GM19238 (cell line): ENCODE results near the gene LINS1.

Experiments used
- DNase-seq: peaks from one replicate; pipeline ENCODE4 v3.0.0; 2011; ENCODE audit warnings: low spot score; ENCODE audit not compliant: insufficient read length

LINS1 gene

GRCh38 chr15:100558771-100559254 is 43.2 kb downstream of the LINS1 start:
- no peak for DNase-seq

GRCh38 chr15:100553468-100553867 is 48.5 kb downstream of the LINS1 start:
- DNase-seq, result no peak

- no peak for DNase-seq
Observed at GRCh38 chr15:100547961-100548360, 54.0 kb downstream of the LINS1 start.

GRCh38 chr15:100544946-100545345 is 57.0 kb downstream of the LINS1 start:
- no peak for DNase-seq

DNA sequence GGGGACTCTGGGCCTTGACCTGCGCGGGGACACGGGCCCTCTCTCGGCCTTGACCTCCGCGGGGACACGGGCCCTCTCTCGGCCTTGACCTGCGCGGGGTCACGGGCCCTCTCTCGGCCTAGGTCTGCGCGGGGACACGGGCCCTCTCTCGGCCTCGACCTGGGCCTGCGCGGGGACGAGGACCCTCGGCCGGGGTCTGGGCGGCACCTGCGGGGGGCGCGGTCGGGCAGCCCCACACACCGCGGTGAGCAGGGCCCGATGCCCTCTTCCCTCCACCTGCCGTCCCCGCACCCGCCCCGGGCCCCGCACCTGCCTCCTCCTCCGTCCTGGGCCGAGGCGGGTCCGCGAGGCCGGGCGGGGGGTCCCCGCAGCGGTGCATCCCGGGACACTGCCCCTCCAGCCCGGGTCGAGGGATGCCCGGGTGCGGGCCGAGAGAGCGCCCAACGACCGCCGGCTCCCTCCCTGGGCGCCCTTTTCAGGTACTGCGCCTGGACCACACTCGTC is 57.6 kb downstream of the LINS1 start:
- no peak for DNase-seq

DNA sequence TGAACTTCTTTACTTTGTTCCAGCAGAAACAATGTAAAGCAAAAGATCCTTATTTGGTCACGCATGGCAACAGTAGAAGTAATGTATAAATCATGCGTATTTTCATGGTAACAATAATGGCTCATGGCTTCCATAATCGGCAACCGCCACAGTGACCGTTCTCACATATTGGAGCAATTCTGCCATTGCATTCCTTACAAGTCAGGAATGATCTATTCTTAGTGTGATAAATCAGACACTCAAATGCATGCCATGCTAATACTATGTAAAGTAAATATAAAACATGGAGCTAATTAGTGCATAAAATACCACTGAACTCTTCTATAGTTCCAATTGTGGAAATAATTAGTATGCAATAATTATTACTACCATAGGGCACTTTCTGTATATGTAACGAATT is 59.7 kb downstream of the LINS1 start:
- no peak for DNase-seq

- no peak for DNase-seq
Observed at GRCh38 chr15:100537331-100537730, 64.7 kb downstream of the LINS1 start.

GRCh38 chr15:100536733-100537132 is 65.3 kb downstream of the LINS1 start:
- DNase-seq, result no peak

DNA sequence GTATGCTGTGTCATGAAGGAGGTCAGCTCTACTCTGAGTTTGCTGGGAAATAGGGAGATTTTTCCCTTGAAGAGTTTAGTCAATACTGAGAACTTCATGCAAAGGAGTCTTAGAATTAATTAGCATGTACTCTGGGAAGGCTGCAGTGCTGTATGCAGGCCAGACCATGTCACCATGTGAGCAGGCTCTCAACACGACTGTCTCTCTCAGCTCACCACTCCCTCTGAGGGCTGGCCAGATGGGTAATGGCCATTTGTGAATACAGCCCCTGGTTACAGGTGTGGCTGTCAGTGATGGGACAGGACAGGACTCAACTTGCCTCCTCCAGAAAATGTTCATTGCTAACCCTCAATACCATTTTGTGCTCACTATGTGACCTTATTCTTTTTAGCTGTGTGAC is 68.1 kb downstream of the LINS1 start:
- no peak for DNase-seq

DNA sequence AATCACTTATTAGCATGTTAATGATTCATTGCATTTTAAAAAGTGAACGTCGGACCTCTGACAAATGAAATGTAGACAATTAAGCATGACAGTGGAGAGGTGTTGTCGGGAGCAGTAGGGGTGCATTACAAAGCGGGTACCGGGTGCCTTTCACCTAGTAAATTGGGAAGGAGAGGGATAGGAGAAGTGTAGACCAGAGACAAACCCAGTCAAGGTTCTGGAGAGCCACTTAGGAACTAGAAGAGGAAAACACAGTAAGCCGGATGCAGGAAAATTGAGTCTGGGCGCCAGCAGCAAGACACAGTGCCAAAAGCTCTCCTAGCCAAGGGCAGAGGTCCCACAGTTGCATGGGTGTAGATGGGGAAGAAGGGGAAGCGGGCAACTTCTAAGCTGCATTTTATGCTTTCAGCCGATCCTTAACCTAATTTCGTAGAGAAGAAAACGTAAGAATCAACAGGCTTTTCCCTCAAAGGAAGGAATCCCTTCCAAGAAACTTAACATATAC is 70.1 kb downstream of the LINS1 start:
- no peak for DNase-seq

GRCh38 chr15:100531204-100531603 is 70.8 kb downstream of the LINS1 start:
- no peak for DNase-seq

GRCh38 chr15:100529556-100529955 is 72.4 kb downstream of the LINS1 start:
- no peak for DNase-seq

- no peak for DNase-seq
Observed at GRCh38 chr15:100528833-100529428, 73.1 kb downstream of the LINS1 start, which contains the start of gene CERS3. TSS of gene CERS3 (minus strand) at chr15:100528950. CDS start at chr15:100501849, 27,101 bp downstream.

DNA sequence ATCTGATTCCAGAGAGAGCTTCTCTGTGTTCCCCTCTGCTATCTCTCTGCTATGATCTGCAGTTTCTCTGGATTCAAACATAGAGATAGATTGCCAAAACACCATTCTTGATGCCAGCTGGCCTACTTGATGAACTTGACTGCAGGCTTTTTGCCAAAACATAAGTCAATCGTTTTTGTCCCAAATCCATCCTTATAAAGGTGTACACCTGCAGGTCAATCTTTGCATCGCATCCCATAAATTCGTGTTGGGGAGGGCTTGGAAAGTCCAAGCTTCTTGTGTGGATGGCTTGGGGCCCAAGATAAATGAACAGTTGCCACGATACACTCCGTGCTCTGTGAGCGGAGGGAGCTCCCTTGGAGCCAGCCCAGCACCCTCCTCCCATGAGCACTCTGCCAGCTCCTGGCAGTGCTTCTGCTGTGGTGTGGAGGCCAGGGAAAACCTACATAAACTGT is 75.9 kb downstream of the LINS1 start:
- no peak for DNase-seq

- DNase-seq, result no peak
Observed at GRCh38 chr15:100525436-100525835, 76.5 kb downstream of the LINS1 start.

GRCh38 chr15:100524326-100524725 is 77.7 kb downstream of the LINS1 start:
- no peak for DNase-seq

DNA sequence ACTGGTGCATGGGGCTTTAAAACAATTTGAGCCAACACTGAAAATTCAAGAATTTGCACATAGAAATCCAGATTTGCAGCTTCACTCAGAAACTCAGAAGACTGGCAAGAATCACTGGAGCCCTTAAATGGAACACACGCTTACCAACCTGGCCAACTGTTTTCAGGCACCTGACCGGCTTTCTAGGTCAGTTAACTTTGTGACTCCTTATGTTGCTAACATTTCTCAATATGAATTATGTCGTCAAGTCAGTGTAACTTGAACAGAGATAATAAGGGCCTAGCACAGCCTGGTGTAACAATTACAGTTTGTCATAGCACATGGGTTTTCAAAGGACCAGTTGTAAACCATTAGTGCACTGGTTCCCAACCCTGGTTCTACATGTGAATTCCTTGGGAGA is 80.1 kb downstream of the LINS1 start:
- no peak for DNase-seq

- DNase-seq, result no peak
Observed at GRCh38 chr15:100520132-100520921, 81.7 kb downstream of the LINS1 start.

- no peak for DNase-seq
Observed at GRCh38 chr15:100517846-100518245, 84.1 kb downstream of the LINS1 start.
